GM19463 (cell line): Measurements from ENCODE around the gene HCST.
"Not testable (repeated sequence)": the region's sequence is repeated elsewhere in the genome, so short reads cannot be mapped to it uniquely, and the experiment has no call there.

Experiments
- ATAC-seq: cut with Tn5 transposase; IDR thresholded peaks from one replicate; pipeline ENCODE4 v1.9.1; 2021; ENCODE audit warnings: mild to moderate bottlenecking, moderate library complexity; ENCODE audit not compliant: unreplicated experiment

HCST gene

DNA sequence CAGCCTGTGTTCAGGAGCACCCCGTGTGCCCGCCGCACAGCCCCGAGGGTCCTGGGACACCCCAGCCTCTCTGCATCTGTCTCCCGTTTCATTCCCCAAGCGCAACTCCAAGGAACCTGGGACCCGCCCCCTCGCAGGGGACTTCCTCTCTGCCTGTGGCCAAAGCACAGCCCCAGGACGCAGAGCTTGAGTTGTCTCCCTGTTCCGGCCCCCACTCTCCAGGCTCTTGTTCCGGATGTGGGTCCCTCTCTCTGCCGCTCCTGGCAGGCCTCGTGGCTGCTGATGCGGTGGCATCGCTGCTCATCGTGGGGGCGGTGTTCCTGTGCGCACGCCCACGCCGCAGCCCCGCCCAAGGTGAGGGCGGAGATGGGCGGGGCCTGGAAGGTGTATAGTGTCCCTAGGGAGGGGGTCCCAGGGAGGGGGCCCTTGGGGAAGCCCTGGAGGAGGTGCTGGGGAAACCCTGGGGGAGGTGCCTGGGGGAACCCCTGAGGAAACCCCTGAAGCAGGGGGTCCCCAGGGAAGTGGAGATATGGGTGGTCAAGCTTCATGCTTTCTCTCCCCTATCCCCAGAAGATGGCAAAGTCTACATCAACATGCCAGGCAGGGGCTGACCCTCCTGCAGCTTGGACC lies 1.3 kb downstream of the HCST start:
- ATAC-seq: peak; percentile 50

DNA sequence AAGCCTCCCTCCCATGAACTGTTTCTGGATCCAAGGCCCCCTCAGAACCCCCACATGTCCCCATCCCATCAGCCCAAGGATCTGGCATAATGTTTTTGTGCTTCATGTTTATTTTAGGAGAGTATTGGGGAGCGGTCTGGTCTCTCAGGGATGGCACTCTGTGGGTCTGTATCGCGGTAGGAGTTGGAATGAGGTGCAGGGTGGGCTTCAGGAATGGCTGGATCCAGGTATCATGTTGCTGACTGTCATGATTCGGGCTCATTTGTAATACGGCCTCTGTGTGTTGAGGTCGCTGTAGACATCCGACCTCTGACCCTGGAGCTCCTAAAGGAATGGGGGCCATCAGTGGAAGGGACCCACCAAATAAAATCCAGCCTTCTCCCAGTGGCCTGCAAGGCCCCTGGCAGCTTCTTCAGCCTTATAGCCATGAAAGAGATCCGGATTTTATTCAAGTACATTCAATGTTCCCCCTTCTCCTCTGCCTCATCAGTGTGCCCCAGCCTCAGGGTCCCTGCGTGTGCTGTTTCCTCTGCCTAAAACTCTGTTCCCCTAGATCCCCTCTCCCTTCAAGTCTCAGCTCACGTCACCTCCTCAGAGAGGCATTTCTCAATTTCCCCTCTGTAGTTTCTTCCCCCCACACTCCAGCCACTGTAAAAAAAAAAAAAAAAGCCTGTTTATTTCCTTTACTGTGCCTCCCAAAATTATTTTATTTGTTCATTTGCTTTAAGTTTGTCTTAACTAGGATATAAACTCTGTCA lies 2.2 kb downstream of the HCST start:
- ATAC-seq: no peak

DNA sequence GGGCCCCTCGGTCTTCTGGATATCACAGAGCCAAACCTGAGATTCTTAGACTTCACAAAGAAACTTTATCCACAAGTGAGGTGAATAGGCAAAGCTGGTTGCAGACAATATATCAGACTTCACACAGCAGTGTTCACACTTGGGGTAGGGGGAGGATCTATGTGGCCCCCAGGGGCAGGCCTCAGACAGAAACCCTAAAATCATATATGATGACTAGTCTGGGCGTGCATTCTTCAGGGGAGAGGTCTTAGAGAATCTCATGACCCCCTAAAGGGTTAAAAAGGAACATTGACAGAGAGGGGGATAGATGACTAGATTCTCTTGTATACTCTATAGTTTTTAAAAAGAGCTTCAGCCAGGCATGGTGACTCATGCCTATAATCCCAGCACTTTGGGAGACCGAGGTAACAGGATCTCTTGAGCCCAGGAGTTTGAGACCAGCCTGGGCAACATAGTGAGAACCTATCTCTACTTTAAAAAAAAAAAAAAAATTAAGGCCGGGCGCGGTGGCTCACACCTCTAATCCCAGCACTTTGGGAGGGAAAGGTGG lies 2.9 kb downstream of the HCST start:
- ATAC-seq: no peak

DNA sequence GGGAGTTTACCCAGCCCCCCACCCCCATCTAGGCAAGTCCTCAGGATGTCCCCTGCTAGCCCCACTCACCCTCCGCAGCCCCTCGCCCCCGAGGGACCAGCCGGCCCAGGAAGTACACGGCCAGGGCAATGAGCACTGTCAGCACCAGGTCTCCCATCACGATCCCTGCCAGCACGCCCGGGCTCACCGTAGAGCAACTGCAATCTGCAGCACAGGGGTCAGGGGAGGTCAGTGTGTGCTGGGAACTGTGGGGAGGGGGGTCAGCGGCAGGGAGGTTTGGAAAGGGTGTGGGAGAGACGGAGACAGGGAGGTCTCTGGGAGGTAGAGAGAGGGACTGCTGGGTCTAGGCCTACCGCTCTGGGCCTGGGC lies 5.0 kb downstream of the HCST start:
- ATAC-seq: no peak

DNA sequence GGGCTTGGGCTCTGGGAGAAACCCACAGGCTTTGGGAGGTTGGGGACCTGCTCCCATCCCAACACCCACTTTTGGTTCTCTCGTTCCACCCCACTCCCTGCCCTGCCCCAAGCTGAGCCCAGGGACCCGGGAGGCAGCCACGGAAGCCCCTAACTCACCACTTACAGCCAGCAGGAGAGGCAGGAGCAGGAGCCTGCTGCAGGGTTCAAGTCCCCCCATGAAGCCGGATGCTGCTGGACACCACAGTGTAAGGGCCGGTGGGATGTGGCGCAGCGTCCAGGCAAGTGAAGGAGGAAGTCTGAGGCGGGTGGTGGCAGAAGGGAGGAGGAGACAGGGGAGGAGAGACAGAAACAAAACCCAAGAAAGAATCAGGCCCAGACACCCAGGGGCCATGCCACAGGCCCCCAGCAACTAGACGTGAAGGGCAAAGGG lies 5.7 kb downstream of the HCST start, which contains the start of gene TYROBP:
Gene TYROBP, minus strand, starts transcription at position 286 of the 432 bp plus-strand sequence. Its CDS starts 67 bp downstream, at position 219.
- no peak for ATAC-seq

GRCh38 chr19:35908973-35909683 lies 6.8 kb downstream of the HCST start:
- ATAC-seq: peak; percentile 60

DNA sequence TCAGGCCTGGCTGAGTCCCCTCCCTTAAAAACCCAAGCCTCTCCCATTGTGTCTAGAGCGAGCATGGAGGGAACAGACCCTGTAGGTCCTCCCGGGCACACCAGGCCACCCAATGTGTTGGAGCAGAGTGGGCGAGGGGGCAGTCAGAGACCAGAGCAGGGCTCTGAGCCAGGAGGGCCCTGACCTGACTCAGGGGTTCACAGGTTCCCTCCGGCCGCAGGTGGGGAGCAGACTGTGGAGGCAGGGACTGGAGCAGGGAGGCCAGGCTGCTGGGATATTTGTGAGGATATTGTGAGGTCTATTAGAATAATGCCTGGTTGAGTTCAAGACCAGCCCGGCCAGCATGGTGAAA lies 7.3 kb downstream of the HCST start:
- peak; percentile 7 for ATAC-seq

- not testable (repeated sequence) for ATAC-seq
Measured at GRCh38 chr19:35910355-35910754, 8.0 kb downstream of the HCST start.

- no peak for ATAC-seq
Measured at GRCh38 chr19:35911173-35911572, 8.8 kb downstream of the HCST start.

GRCh38 chr19:35911790-35912189 lies 9.5 kb downstream of the HCST start:
- no peak for ATAC-seq

DNA sequence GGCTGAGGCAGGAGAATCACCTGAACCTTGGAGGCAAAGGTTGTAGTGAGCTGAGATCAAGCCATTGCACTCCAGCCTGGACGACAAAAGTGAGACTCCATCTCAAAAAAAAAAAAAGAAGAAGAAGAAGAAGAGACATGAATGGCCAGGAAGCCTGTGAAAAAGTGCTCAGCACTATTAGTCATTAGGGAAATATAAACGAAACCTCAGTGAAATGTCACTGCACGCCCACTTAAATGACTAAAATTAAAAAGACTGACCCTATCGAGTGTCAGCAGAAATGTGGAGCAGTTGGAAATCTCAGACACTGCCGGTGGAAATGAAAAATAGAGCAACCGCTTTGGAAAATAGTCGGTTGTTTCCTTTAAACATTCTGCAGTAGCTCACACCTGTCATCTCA lies 11.3 kb downstream of the HCST start:
- no peak for ATAC-seq

- ATAC-seq: no peak
Measured at GRCh38 chr19:35915443-35915842, 13.1 kb downstream of the HCST start.

- ATAC-seq: no peak
Measured at GRCh38 chr19:35919306-35919705, 17.0 kb downstream of the HCST start.

GRCh38 chr19:35921012-35921411 lies 18.7 kb downstream of the HCST start:
- no peak for ATAC-seq

GRCh38 chr19:35925501-35925900 lies 23.2 kb downstream of the HCST start:
- ATAC-seq: no peak

DNA sequence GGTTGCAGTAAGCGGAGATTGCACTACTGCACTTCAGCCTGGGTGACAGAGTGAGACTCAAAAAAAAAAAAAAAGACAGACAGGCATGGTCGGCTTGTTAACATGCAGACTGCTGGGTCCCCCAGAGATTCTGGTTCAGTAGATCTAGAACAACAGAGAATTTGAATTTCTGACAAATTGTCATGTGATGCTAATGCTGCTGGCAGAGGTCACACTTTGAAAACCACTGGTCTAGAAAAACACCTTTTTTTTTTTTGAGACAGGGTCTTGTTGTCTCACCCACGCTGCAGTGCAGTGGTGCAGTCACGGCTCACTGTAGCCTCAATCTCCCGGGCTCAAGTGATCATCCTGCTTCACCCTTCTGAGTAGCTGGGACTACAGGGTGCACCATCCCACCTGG lies 26.2 kb downstream of the HCST start:
- no peak for ATAC-seq

- ATAC-seq: no peak
Measured at GRCh38 chr19:35929876-35930275, 27.5 kb downstream of the HCST start.

DNA sequence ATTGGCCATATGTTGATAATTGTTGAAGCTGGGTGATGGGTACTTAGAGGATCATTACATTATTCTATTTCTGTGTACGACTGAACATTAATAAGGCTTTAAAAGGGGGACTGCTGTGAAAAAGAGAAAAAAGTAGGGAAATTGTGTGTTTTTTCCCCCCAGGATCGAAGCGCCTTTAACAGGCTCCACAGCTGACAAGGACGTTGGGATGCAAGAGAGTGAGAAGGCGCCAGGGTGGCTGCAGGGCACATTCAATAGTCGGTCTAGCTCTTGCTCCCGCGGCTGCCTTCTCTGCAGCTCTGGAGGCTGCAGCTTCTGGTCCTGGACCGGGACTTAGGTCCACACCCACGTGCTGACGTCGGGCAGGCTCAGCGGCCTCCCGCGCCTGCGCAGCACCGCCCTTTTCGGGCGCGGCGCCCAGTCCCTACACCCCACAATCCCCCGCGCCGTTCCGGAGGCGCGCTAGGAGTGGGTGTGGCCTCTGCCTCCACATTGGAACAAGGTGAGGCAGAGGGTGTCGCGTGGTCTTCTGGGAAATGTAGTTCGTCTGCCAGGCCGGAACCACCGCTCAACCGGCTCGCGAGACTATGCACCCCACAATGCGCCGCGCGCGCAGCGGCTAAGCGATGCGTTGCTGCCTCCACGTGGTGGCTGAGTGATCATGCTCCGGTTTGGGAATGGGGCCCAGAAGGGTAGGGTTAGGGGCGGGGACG lies 29.0 kb downstream of the HCST start:
- peak; percentile 94 for ATAC-seq

DNA sequence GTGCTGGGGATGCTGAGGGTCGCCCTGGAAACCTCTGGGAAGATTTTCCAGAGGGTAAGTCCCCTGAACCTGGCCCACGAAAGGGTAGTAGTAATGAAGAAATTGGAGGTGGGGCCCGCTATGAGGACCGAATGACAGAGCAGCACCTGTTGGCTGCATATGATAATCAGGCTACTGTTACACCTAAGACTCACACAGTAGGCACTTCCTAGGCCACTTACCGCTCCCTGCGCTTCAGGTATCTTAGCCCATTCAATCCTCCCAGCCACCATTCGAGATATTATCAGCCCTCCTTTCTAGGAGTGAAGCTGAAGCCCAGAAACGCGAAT lies 29.5 kb downstream of the HCST start:
- ATAC-seq: no peak

DNA sequence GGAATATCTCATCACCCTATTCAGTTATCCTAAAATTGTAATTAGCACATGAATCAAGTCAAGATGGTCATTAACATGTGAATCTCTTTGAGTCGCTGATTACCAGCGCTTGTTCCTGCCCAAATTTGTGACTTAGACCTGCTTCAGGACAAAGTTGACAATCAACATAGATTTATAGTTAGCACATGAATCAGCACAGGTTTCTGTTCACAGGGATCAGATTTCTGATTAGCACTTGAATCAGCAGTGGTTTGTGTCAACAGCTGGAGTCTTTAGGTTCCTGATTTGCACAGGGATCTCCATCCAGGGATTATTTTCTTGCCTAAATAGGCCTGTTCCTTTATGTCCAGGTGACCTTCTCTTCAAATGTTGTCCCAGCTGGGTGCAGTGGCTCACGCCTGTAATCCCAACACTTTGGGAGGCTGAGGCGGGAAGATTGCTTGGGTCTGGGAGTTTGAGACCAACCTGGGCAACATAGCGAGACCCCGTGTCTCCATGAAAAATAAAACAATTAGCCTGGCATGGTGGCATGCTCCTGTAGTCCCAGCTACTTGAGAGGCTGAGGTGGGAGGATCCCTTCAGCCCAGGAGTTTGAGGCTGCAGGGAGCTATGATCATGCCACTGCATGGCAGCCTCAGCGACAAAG lies 30.1 kb downstream of the HCST start:
- no peak for ATAC-seq
